Hepatocyte (in vitro differentiated cells): ENCODE data around the gene RBBP4.
"Not testable (repeated sequence)": the region's sequence is repeated elsewhere in the genome, so short reads cannot be mapped to it uniquely, and the experiment has no call there.

ENCODE experiments used
- EZH2 ChIP-seq: fragments of 200-600 bp; sonication (generic); IDR thresholded peaks from 2 replicates; pipeline ENCODE4 v1.6.1; 2016; ENCODE audit warnings: antibody characterized with exemption, mild to moderate bottlenecking, borderline replicate concordance
- EZH2phosphoT487 ChIP-seq: fragments of 200-600 bp; sonication (generic); IDR thresholded peaks from one replicate; pipeline ENCODE4 v1.6.1; 2018; ENCODE audit warnings: antibody characterized with exemption, mild to moderate bottlenecking, low read depth, moderate library complexity; ENCODE audit not compliant: unreplicated experiment, severe bottlenecking
- TF ChIP-seq, protein P1 (sequence below): fragments of 200-600 bp; sonication (generic); IDR thresholded peaks from 2 replicates; pipeline ENCODE4 v1.5.1; 2016; ENCODE audit warnings: antibody characterized with exemption, mild to moderate bottlenecking; ENCODE audit not compliant: poor library complexity

DNA sequence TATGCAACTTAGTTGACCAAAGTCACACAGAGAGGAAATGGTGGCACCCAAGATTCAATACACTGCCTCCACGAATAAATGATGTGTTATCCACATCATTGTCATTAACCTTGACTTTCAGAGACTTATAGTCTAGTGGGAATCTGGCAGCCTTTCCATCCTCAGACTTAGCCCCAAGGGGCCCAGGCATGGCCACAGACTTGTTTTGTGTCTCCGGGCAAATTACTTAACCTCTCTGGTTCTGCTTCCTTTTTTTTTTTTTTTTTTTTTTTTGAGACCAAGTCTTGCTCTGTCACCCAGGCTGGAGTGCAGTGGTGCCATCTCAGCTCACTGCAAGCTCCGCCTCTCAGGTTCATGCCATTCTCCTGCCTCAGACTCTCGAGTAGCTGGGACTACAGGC, 60.2 kb downstream of the RBBP4 start:
- TF ChIP-seq, protein P1, sequence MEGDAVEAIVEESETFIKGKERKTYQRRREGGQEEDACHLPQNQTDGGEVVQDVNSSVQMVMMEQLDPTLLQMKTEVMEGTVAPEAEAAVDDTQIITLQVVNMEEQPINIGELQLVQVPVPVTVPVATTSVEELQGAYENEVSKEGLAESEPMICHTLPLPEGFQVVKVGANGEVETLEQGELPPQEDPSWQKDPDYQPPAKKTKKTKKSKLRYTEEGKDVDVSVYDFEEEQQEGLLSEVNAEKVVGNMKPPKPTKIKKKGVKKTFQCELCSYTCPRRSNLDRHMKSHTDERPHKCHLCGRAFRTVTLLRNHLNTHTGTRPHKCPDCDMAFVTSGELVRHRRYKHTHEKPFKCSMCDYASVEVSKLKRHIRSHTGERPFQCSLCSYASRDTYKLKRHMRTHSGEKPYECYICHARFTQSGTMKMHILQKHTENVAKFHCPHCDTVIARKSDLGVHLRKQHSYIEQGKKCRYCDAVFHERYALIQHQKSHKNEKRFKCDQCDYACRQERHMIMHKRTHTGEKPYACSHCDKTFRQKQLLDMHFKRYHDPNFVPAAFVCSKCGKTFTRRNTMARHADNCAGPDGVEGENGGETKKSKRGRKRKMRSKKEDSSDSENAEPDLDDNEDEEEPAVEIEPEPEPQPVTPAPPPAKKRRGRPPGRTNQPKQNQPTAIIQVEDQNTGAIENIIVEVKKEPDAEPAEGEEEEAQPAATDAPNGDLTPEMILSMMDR = not testable (repeated sequence)
- not testable (repeated sequence) for TF ChIP-seq EZH2phosphoT487, EZH2
